ENCODE data around the gene DGKI. TPM values are rescaled to one million over a fixed set of nuclear protein-coding genes. Genes with fewer than 3 reads are reported as not detected.

The DGKI gene
- total RNA-seq, 1 experiment from 2014 or later: 0.55 TPM

DNA sequence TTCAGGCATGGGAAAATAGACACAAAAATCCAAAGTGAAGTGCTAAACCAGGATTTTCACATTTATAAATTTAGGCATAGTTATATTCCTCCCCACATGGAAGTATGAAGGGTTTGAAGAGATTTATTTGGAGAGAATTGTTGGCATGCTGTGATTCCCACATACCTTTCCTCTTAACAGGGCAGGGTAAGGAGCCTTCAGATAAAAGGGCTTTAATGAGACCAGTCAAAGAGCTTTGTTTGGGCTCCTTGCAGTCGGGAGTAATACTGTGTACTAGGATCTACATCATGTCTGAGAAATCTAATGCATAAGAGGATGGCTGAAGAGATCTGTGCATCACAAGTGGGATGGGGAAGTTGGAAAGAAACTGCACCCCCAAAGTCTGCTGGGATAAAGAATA, 362.4 kb downstream of the DGKI start:
- Histone ChIP-seq H3K23ac (ENCODE audit: insufficient read length, low read depth, low read length) (no peak overlapping the region), H2BK5ac (ENCODE audit: insufficient read length, low read length) (no peak overlapping the region), H3K14ac (ENCODE audit: insufficient read depth, low read length) (no peak overlapping the region), H4K5ac (ENCODE audit: insufficient read length, low read depth, low read length) (no peak overlapping the region), H2BK120ac (ENCODE audit: low read depth, low read length, poor library complexity, severe bottlenecking) (no peak overlapping the region), H3K79me1 (ENCODE audit: insufficient read depth, low read depth, low read length, poor library complexity, severe bottlenecking) (no peaks in the 10 kb centered on the region), H3K79me2 (ENCODE audit: insufficient read depth, low read length) (no peaks in the 10 kb centered on the region), H3K27me3 (ENCODE audit: insufficient read depth, low read length) (no peaks in the 10 kb centered on the region), H2BK12ac (ENCODE audit: insufficient read length, low read depth, low read length) (no peak overlapping the region), H3K23me2 (ENCODE audit: insufficient read length, low read depth, low read length, poor library complexity, severe bottlenecking) (no peaks in the 10 kb centered on the region), H3K4me1 (ENCODE audit: insufficient read depth, low read length) (no peaks in the 10 kb centered on the region), H2AFZ (ENCODE audit: low read length) (no peak overlapping the region), H3K4me2 (ENCODE audit: insufficient read depth, insufficient read length, low read length) (no peak overlapping the region), H4K20me1 (ENCODE audit: control insufficient read depth, insufficient read depth, insufficient read length) (no peaks in the 10 kb centered on the region), H3T11ph (ENCODE audit: low read length) (no peak overlapping the region), H4K8ac (replicated peaks; ENCODE audit: insufficient read length, low read depth, low read length) (no peak overlapping the region), H3K18ac (ENCODE audit: insufficient read length, low read depth, low read length) (no peak overlapping the region), H2BK15ac (ENCODE audit: low read depth, low read length) (no peak overlapping the region), H3K27ac (ENCODE audit: insufficient read length, low read depth, low read length) (no peak overlapping the region), H2BK20ac (ENCODE audit: low read depth, low read length, poor library complexity, severe bottlenecking) (no peak overlapping the region), H3K9me3 (ENCODE audit: control insufficient read depth, low read depth, low read length) (no peaks in the 10 kb centered on the region), H4K91ac (ENCODE audit: insufficient read length, low read depth, low read length) (no peak overlapping the region), H2AK5ac (ENCODE audit: insufficient read length, low read length) (no peak overlapping the region), H3K9ac (ENCODE audit: extremely low read depth, insufficient read length, low read length) (no peak overlapping the region), H3K56ac (ENCODE audit: insufficient read length, low read depth, low read length) (no peak overlapping the region), H3K4ac (ENCODE audit: low read depth, low read length) (no peak overlapping the region)
- DNase-seq: no peak
- Mint-ChIP-seq H3K27me3 (ENCODE audit: low read depth) (no peaks in the 10 kb centered on the region), H3K9me3 (peaks cover 0 to 2% of the 10 kb centered on the region in 2 experiments; a peak in 1 of 5 replicates), H3K27ac (no peak overlapping the region), H3K4me3 (no peak overlapping the region), H3K4me1 (peaks cover 0 to 6% of the 10 kb centered on the region in 2 experiments; a peak in 3 of 4 replicates), H3K36me3 (ENCODE audit: insufficient read depth in 1 of 3, low read depth in 3 of 3) (peaks cover 0 to 1% (median 0%) of the 10 kb centered on the region in 3 experiments; a peak in 1 of 7 replicates)
- WGBS (ENCODE audit: extremely low coverage, insufficient read length, low lambda C conversion rate): no CpG with 5 or more reads among the region's 1 CpG
- TF ChIP-seq, protein P1, sequence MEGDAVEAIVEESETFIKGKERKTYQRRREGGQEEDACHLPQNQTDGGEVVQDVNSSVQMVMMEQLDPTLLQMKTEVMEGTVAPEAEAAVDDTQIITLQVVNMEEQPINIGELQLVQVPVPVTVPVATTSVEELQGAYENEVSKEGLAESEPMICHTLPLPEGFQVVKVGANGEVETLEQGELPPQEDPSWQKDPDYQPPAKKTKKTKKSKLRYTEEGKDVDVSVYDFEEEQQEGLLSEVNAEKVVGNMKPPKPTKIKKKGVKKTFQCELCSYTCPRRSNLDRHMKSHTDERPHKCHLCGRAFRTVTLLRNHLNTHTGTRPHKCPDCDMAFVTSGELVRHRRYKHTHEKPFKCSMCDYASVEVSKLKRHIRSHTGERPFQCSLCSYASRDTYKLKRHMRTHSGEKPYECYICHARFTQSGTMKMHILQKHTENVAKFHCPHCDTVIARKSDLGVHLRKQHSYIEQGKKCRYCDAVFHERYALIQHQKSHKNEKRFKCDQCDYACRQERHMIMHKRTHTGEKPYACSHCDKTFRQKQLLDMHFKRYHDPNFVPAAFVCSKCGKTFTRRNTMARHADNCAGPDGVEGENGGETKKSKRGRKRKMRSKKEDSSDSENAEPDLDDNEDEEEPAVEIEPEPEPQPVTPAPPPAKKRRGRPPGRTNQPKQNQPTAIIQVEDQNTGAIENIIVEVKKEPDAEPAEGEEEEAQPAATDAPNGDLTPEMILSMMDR (conservative IDR thresholded peaks at IDR 0.05): no peak
